Measurements from ENCODE around the gene BDKRB2. TPM values are rescaled to one million over a fixed set of nuclear protein-coding genes. Genes with fewer than 3 reads are reported as not detected.

BDKRB2 gene
- polyA plus RNA-seq, 1 donor from 2014 or later, result not detected

DNA sequence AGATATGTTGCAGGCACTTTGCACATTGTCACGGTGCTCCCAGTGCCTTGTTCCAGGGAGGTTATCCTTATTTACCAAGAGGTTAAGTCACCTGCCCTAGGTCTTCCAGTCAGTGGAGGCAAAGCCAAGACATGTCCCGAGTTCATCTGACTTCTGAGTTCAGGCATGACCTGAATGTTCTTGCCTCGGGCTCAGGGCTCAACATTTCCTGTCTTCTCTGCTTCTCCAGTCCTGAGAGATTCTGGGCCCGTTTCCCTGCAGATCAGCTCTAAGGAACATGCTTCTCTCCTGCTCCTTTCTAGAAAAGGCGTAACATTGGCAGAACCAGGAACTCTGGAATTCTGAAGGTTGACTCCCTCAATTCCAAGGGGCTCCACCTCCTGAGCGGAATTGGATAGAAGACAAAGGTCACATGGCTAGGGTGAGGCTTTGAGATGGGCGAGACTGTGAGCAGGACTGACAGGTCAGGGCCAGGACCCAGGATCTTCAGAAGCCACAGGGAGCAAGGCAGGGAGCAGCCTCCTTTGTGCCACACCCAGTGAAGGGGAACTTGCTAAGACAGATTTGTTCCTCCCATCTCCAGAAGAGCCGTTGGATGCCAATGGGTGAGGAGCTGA is 19.9 kb downstream of the BDKRB2 start:
- H3F3A ChIP-seq (ENCODE audit: insufficient read depth, low read length, poor library complexity, severe bottlenecking), result no peaks in the 10 kb centered on the region
- H3K27ac ChIP-seq (ENCODE audit: low read length), result no peak overlapping the region
- no peaks in the 10 kb centered on the region for H3K9me3 ChIP-seq (ENCODE audit: low read length)
- H3K79me2 ChIP-seq (replicated peaks; ENCODE audit: insufficient read depth, low read length), result no peaks in the 10 kb centered on the region
- H4K20me1 ChIP-seq (ENCODE audit: insufficient read depth), result no peaks in the 10 kb centered on the region
- no peaks in the 10 kb centered on the region for H3K36me3 ChIP-seq (ENCODE audit: insufficient read depth, low read length)
- H2AFZ ChIP-seq (ENCODE audit: low read depth, low read length), result no peak overlapping the region
- TF ChIP-seq TAF1 (IDR thresholded peaks at IDR 0.05; ENCODE audit: low read depth), result no peak
- TF ChIP-seq RAD21 (conservative IDR thresholded peaks at IDR 0.05), result no peak
- TF ChIP-seq MXI1 (conservative IDR thresholded peaks at IDR 0.05; ENCODE audit: poor library complexity, severe bottlenecking), result no peak
- no peak for TF ChIP-seq EP300 (conservative IDR thresholded peaks at IDR 0.05; ENCODE audit: poor library complexity, severe bottlenecking)
- TF ChIP-seq POLR2AphosphoS5 (IDR thresholded peaks at IDR 0.05), result no peak
- no peak for TF ChIP-seq REST (IDR thresholded peaks at IDR 0.05; ENCODE audit: borderline replicate concordance)
- no peak for TF ChIP-seq SMC3 (conservative IDR thresholded peaks at IDR 0.05; ENCODE audit: poor library complexity)
- no peak overlapping the region for H3K4me2 ChIP-seq (ENCODE audit: low read length)
- H3K4me3 ChIP-seq (ENCODE audit: low read length), result no peak overlapping the region
- H3K27me3 ChIP-seq (ENCODE audit: insufficient read depth, low read depth, low read length), result no peaks in the 10 kb centered on the region
- no peaks in the 10 kb centered on the region for H3K9me2 ChIP-seq (ENCODE audit: insufficient read depth, low read length)
- H3K9ac ChIP-seq (ENCODE audit: low read length), result no peak overlapping the region

DNA sequence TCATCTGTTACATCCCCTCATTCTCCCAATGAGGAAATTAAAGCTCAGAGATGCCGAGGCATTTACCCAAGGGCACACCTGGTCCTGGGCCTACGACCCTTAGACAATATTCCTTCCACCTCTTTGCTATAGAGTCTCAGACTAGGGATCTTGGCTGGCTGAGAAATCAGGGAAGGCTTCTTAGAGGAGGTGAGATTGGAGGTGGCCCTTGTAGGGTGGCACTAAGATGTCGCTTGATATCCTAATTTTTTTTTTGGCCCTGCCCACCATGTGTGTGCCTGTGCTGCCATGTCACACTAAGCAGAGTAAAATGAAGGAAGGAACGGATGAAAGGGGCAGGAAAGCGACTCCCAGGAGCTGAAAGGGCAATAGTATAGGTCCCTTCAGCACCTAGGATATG is 20.6 kb downstream of the BDKRB2 start:
- Histone ChIP-seq H3K27me3 (ENCODE audit: insufficient read depth, low read depth, low read length) (no peaks in the 10 kb centered on the region), H4K20me1 (ENCODE audit: insufficient read depth) (no peaks in the 10 kb centered on the region), H3K36me3 (ENCODE audit: insufficient read depth, low read length) (no peaks in the 10 kb centered on the region), H3K9ac (ENCODE audit: low read length) (no peak overlapping the region), H3F3A (ENCODE audit: insufficient read depth, low read length, poor library complexity, severe bottlenecking) (no peaks in the 10 kb centered on the region), H3K27ac (ENCODE audit: low read length) (no peak overlapping the region), H3K4me2 (ENCODE audit: low read length) (no peak overlapping the region), H3K9me3 (ENCODE audit: low read length) (no peaks in the 10 kb centered on the region), H2AFZ (ENCODE audit: low read depth, low read length) (no peak overlapping the region), H3K4me3 (ENCODE audit: low read length) (no peak overlapping the region), H3K79me2 (replicated peaks; ENCODE audit: insufficient read depth, low read length) (no peaks in the 10 kb centered on the region), H3K9me2 (ENCODE audit: insufficient read depth, low read length) (no peaks in the 10 kb centered on the region)
- TF ChIP-seq POLR2AphosphoS5 (IDR thresholded peaks at IDR 0.05) (no peak), REST (IDR thresholded peaks at IDR 0.05; ENCODE audit: borderline replicate concordance) (no peak), RAD21 (conservative IDR thresholded peaks at IDR 0.05) (no peak), TAF1 (IDR thresholded peaks at IDR 0.05; ENCODE audit: low read depth) (no peak), EP300 (conservative IDR thresholded peaks at IDR 0.05; ENCODE audit: poor library complexity, severe bottlenecking) (no peak), EZH2 (IDR thresholded peaks at IDR 0.05; ENCODE audit: borderline replicate concordance, insufficient read depth, low read length, poor library complexity, severe bottlenecking) (no peak), MXI1 (conservative IDR thresholded peaks at IDR 0.05; ENCODE audit: poor library complexity, severe bottlenecking) (no peak), SMC3 (conservative IDR thresholded peaks at IDR 0.05; ENCODE audit: poor library complexity) (no peak)
- TF ChIP-seq, protein P1, sequence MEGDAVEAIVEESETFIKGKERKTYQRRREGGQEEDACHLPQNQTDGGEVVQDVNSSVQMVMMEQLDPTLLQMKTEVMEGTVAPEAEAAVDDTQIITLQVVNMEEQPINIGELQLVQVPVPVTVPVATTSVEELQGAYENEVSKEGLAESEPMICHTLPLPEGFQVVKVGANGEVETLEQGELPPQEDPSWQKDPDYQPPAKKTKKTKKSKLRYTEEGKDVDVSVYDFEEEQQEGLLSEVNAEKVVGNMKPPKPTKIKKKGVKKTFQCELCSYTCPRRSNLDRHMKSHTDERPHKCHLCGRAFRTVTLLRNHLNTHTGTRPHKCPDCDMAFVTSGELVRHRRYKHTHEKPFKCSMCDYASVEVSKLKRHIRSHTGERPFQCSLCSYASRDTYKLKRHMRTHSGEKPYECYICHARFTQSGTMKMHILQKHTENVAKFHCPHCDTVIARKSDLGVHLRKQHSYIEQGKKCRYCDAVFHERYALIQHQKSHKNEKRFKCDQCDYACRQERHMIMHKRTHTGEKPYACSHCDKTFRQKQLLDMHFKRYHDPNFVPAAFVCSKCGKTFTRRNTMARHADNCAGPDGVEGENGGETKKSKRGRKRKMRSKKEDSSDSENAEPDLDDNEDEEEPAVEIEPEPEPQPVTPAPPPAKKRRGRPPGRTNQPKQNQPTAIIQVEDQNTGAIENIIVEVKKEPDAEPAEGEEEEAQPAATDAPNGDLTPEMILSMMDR (IDR thresholded peaks at IDR 0.05; ENCODE audit: poor library complexity, severe bottlenecking), result no peak
